IMR-90 (cell line): ENCODE measurements around the gene LTB4R2. TPM values are rescaled to one million over a fixed set of nuclear protein-coding genes. Genes with fewer than 3 reads are reported as not detected.

Experiments
- ATAC-seq: fragments of 200-7000 bp; cut with Tn5 transposase; 2 replicates; pipeline ENCODE4 v1.9.1; 2020; ENCODE audit warnings: low read depth, mild to moderate bottlenecking, moderate library complexity
- BruUV-seq: library from RNA; stranded (reverse); fragments of 400-500 nt; replicated peaks from 2 replicates; lab custom pipeline; 2021; lab: Mats Ljungman, UMichigan
- CTCF ChIA-PET: fragments of 300-600 bp; formaldehyde crosslinking; extraction: SDS; loops from one replicate; lab custom pipeline; 2021; ENCODE audit warnings: antibody characterized with exemption; lab: Yijun Ruan, JAX
- POLR2A ChIA-PET: fragments of 300-600 bp; sonication (Branson Sonifier 250); formaldehyde crosslinking; loops from one replicate; lab custom pipeline; 2022; ENCODE audit warnings: antibody characterized with exemption; ENCODE audit not compliant: unreplicated experiment; lab: Charles Lee
- DNase-seq: peaks from one replicate; pipeline ENCODE4 v3.0.0; 2013
- H2AFZ ChIP-seq: replicated peaks from 2 replicates; pipeline ENCODE3; 2013; ENCODE audit warnings: low read length, mild to moderate bottlenecking; ENCODE audit not compliant: poor library complexity
- H2AK5ac ChIP-seq: 2 replicates; pipeline ENCODE4 v1.6.1; 2013; ENCODE audit warnings: low read depth, low read length, inconsistent platforms
- H2AK9ac ChIP-seq: replicated peaks from 2 replicates; pipeline ENCODE3; 2013; ENCODE audit warnings: mild to moderate bottlenecking, low read depth, low read length, moderate library complexity; ENCODE audit not compliant: poor library complexity
- H2BK120ac ChIP-seq: 2 replicates; pipeline ENCODE4 v1.6.1; 2013; ENCODE audit warnings: low read depth, low read length, inconsistent platforms
- H2BK15ac ChIP-seq: 3 replicates; pipeline ENCODE4 v1.6.1; 2013; ENCODE audit warnings: low read depth, low read length, inconsistent platforms
- H2BK20ac ChIP-seq: 2 replicates; pipeline ENCODE4 v1.6.1; 2013; ENCODE audit warnings: low read depth, mild to moderate bottlenecking, inconsistent platforms, low read length, moderate library complexity
- H2BK5ac ChIP-seq: 2 replicates; pipeline ENCODE4 v1.6.1; 2013; ENCODE audit warnings: mild to moderate bottlenecking, low read depth, low read length, inconsistent platforms; ENCODE audit not compliant: poor library complexity, severe bottlenecking
- H3K14ac ChIP-seq: replicated peaks from 2 replicates; pipeline ENCODE4 v1.6.1; 2013; ENCODE audit warnings: low read depth, low read length, inconsistent platforms
- H3K18ac ChIP-seq: 2 replicates; pipeline ENCODE4 v1.6.1; 2013; ENCODE audit warnings: low read depth, low read length, control low read depth
- H3K23ac ChIP-seq: 2 replicates; pipeline ENCODE4 v1.6.1; 2013; ENCODE audit warnings: low read depth, low read length, inconsistent platforms
- H3K27ac ChIP-seq: 2 replicates; pipeline ENCODE4 v1.5.1; 2013; ENCODE audit warnings: mild to moderate bottlenecking, control low read depth, low read length; ENCODE audit not compliant: insufficient read depth
- H3K27me3 ChIP-seq: 2 replicates; pipeline ENCODE4 v1.6.1; 2013; ENCODE audit warnings: low read length; ENCODE audit not compliant: control insufficient read depth, insufficient read depth
- H3K36me3 ChIP-seq: 2 replicates; pipeline ENCODE4 v1.6.1; 2013; ENCODE audit warnings: low read length, mixed read lengths; ENCODE audit not compliant: control insufficient read depth, insufficient read depth
- H3K4ac ChIP-seq: 2 replicates; pipeline ENCODE4 v1.6.1; 2013; ENCODE audit warnings: low read depth, low read length, inconsistent platforms
- H3K4me1 ChIP-seq: 2 replicates; pipeline ENCODE4 v1.6.1; 2013; ENCODE audit warnings: low read length, mixed read lengths; ENCODE audit not compliant: control insufficient read depth, insufficient read depth
- H3K4me2 ChIP-seq: 2 replicates; pipeline ENCODE4 v1.6.1; 2013; ENCODE audit warnings: low read depth, mild to moderate bottlenecking, control low read depth, low read length, moderate library complexity
- H3K4me3 ChIP-seq: 2 replicates; pipeline ENCODE4 v1.5.1; 2013; ENCODE audit warnings: low read depth, mild to moderate bottlenecking, control low read depth, low read length, moderate library complexity; ENCODE audit not compliant: insufficient read depth
- H3K56ac ChIP-seq: 2 replicates; pipeline ENCODE4 v1.6.1; 2013; ENCODE audit warnings: low read length, inconsistent platforms; ENCODE audit not compliant: insufficient read depth; ENCODE audit errors: extremely low read depth
- H3K79me1 ChIP-seq, 2 experiments: 2 replicates each; pipeline ENCODE4 v1.6.1; 2013; ENCODE audit warnings: low read length in 2 of 2, inconsistent platforms in 1 of 2, low read depth in 1 of 2
- H3K9ac ChIP-seq: 2 replicates; pipeline ENCODE4 v1.6.1; 2013; ENCODE audit warnings: low read depth, low read length, control low read depth
- H3K9me1 ChIP-seq: 2 replicates; pipeline ENCODE4 v1.6.1; 2013; ENCODE audit warnings: low read length, inconsistent platforms; ENCODE audit not compliant: insufficient read depth
- H3K9me3 ChIP-seq: 2 replicates; pipeline ENCODE4 v1.6.1; 2013; ENCODE audit warnings: low read length; ENCODE audit not compliant: control insufficient read depth, insufficient read depth
- H4K20me1 ChIP-seq: 2 replicates; pipeline ENCODE4 v1.6.1; 2013; ENCODE audit warnings: low read length, inconsistent platforms; ENCODE audit not compliant: insufficient read depth
- H4K5ac ChIP-seq: 2 replicates; pipeline ENCODE4 v1.6.1; 2013; ENCODE audit warnings: mild to moderate bottlenecking, low read depth, low read length, control low read depth
- H4K8ac ChIP-seq, 2 experiments: 2 replicates each; pipeline ENCODE4 v1.6.1; 2013; ENCODE audit warnings: low read depth in 2 of 2, low read length in 2 of 2, control low read depth in 1 of 2, inconsistent platforms in 1 of 2
- H4K91ac ChIP-seq: 2 replicates; pipeline ENCODE4 v1.6.1; 2013; ENCODE audit warnings: low read depth, low read length, inconsistent platforms; ENCODE audit not compliant: insufficient read depth
- CHD1 ChIP-seq: IDR thresholded peaks from 2 replicates; pipeline ENCODE4 v1.6.1; 2012; ENCODE audit warnings: low read depth, low read length, improper control_type of control experiment
- CTCF ChIP-seq: conservative IDR thresholded peaks from 2 replicates; pipeline ENCODE4 v1.5.1; 2012; ENCODE audit warnings: mild to moderate bottlenecking, low read depth, low read length, improper control_type of control experiment
- ELK1 ChIP-seq: fragments of 150-350 bp; IDR thresholded peaks from 2 replicates; pipeline ENCODE4 v1.6.1; 2016; ENCODE audit warnings: low read depth, mild to moderate bottlenecking, low read length, moderate library complexity, borderline replicate concordance
- FOS ChIP-seq: fragments of 150-350 bp; IDR thresholded peaks from 2 replicates; pipeline ENCODE4 v1.6.1; 2016; ENCODE audit warnings: low read depth, low read length
- MAZ ChIP-seq: IDR thresholded peaks from 2 replicates; pipeline ENCODE4 v1.6.1; 2012; ENCODE audit warnings: low read depth, mild to moderate bottlenecking, low read length, improper control_type of control experiment, moderate library complexity, borderline replicate concordance
- MXI1 ChIP-seq: IDR thresholded peaks from 2 replicates; pipeline ENCODE4 v1.6.1; 2012; ENCODE audit warnings: low read depth, mild to moderate bottlenecking, low read length, moderate library complexity, borderline replicate concordance
- NFE2L2 ChIP-seq: fragments of 150-350 bp; IDR thresholded peaks from 2 replicates; pipeline ENCODE4 v1.6.1; 2016; ENCODE audit warnings: low read depth, mild to moderate bottlenecking, low read length
- POLR2A ChIP-seq: IDR thresholded peaks from 2 replicates; pipeline ENCODE4 v1.6.1; 2012; ENCODE audit warnings: mild to moderate bottlenecking, low read depth, low read length
- RFX5 ChIP-seq: IDR thresholded peaks from 2 replicates; pipeline ENCODE4 v1.8.0; 2012; ENCODE audit warnings: low read depth, mild to moderate bottlenecking, low read length, moderate library complexity
- USF2 ChIP-seq: fragments of 150-350 bp; IDR thresholded peaks from 2 replicates; pipeline ENCODE4 v1.6.1; 2017; ENCODE audit warnings: mild to moderate bottlenecking, antibody characterized with exemption, low read length, low read depth
- WGBS, 2 experiments: methylation state at CpG; one replicate each; pipeline versions ENCODE4 v1.1.5 to v1.1.7; 2013; ENCODE audit warnings: missing lambda C conversion rate in 2 of 2; ENCODE audit not compliant: insufficient read length in 1 of 2; ENCODE audit errors: extremely low coverage in 2 of 2; 5-methylcytosine and 5-hydroxymethylcytosine counted together
- dilution Hi-C: fragments of 300-500 bp; cut with HindIII; formaldehyde crosslinking; loops from one replicate; pipeline ENCODE4 v1.14.3; 2018; ENCODE audit warnings: low sequenced_read_pairs; ENCODE audit not compliant: unreplicated experiment
- in situ Hi-C: fragments of 300-500 bp; cut with MboI; formaldehyde crosslinking; loops from 3 replicates; pipeline ENCODE4 v1.14.3; 2019; ENCODE audit warnings: low sequenced_read_pairs, inconsistent platforms, mixed read lengths
- intact Hi-C: fragments of 100-400 bp; cut with micrococcal nuclease; formaldehyde crosslinking; loops from 2 replicates; pipeline ENCODE4 v1.10.0; 2022
- polyA plus RNA-seq, 3 experiments: library from polyadenylated mRNA; depleted of rRNA; stranded (reverse); fragments of >200 nt; gene quantifications; 2 replicates each; pipeline ENCODE4 v1.2.3, GENCODE V29; 2012; ENCODE audit warnings: low replicate concordance in 1 of 3
- total RNA-seq: library from RNA; depleted of rRNA; stranded (reverse); fragments of >200 nt; gene quantifications from 2 replicates; pipeline ENCODE4 v1.2.3, GENCODE V29; 2012

LTB4R2 gene
- total and polyA plus RNA-seq, 2 of the 4 experiments (the other 2 are of a cell fraction), result 0.72 to 1.7 TPM

GRCh38 chr14:24282736-24283135, 27.2 kb upstream of the LTB4R2 start:
- intact Hi-C loops, result no loop called here
- Histone ChIP-seq H2AK9ac (no peak overlapping the region), H4K5ac (no peak overlapping the region), H2BK5ac (no peak overlapping the region), H4K8ac (no peak overlapping the region), H3K36me3 (no peaks in the 10 kb centered on the region), H3K27me3 (no peaks in the 10 kb centered on the region), H2BK15ac (no peak overlapping the region), H3K18ac (no peak overlapping the region), H3K27ac (no peak overlapping the region), H2BK20ac (no peak overlapping the region), H3K4ac (no peak overlapping the region), H3K9me1 (no peaks in the 10 kb centered on the region; the same call in 1 of the 2 replicates), H3K9me3 (no peaks in the 10 kb centered on the region), H3K56ac (no peak overlapping the region), H3K4me1 (no peaks in the 10 kb centered on the region; the same call in 1 of the 2 replicates), H3K9ac (no peak overlapping the region), H4K20me1 (no peaks in the 10 kb centered on the region; the same call in 1 of the 2 replicates), H3K14ac (no peak overlapping the region), H4K91ac (no peak overlapping the region), H3K79me1 (peaks cover 0 to 11% of the 10 kb centered on the region in 2 experiments; a peak in 3 of 4 replicates), H2BK120ac (no peak overlapping the region), H3K4me2 (no peak overlapping the region), H2AK5ac (no peak overlapping the region), H2AFZ (no peak overlapping the region), H3K4me3 (no peak overlapping the region), H3K23ac (no peak overlapping the region)
- in situ Hi-C loops, result no loop called here
- ChIA-PET POLR2A (no interaction called here), CTCF (interaction anchor here (0.9 kb wide), 1 partner anchor 12 kb away, joined by 3 read pairs; no protein-coding TSS in a partner anchor)
- 79% methylated on average over 3 of the region's 3 CpGs; no CpG with 5 or more reads in 1 of the 2 experiments for WGBS, 2 experiments
- TF ChIP-seq USF2 (no peak), FOS (no peak), POLR2A (no peak), CTCF (no peak), NFE2L2 (no peak), MAZ (no peak), RFX5 (no peak), MXI1 (no peak), ELK1 (no peak), CHD1 (no peak)
- BruUV-seq, result no TSS peak
- no peak for ATAC-seq
- dilution Hi-C loops, result no loop called here
- DNase-seq, result no peak
